Thyroid gland (tissue), 4 donors: ENCODE results near the gene LEMD3. TPM values are rescaled to one million over a fixed set of nuclear protein-coding genes. Genes with fewer than 3 reads are reported as not detected.

Experiments used
- DNase-seq, 2 donors: peaks; one replicate each; pipeline ENCODE4 v3.0.0-alpha.2; 2019
- H3K27ac ChIP-seq, 3 donors: fragments of 200-600 bp; sonication (generic); 1 replicate in 2 of 3; 2 replicates in 1 of 3; pipeline ENCODE4 v1.5.1; 2016 to 2019; ENCODE audit warnings: mild to moderate bottlenecking in 1 of 3, moderate library complexity in 1 of 3
- H3K27me3 ChIP-seq: fragments of 200-600 bp; sonication (generic); one replicate; pipeline ENCODE4 v1.5.1; 2019
- H3K36me3 ChIP-seq, 2 donors: fragments of 200-600 bp; sonication (generic); one replicate each; pipeline ENCODE4 v1.5.1; 2016 to 2019
- H3K4me1 ChIP-seq, 2 donors: fragments of 200-600 bp; sonication (generic); one replicate each; pipeline ENCODE4 v1.5.1; 2017 to 2019
- H3K4me3 ChIP-seq, 3 donors: fragments of 200-600 bp; sonication (generic); replicated peaks in 1 of 3; 1 replicate in 2 of 3; 2 replicates in 1 of 3; pipeline ENCODE4 v1.5.1; 2016; ENCODE audit warnings: mild to moderate bottlenecking in 1 of 3
- H3K9me3 ChIP-seq: fragments of 200-600 bp; sonication (generic); one replicate; pipeline ENCODE4 v1.5.1; 2017
- CTCF ChIP-seq, 6 experiments: fragments of 200-600 bp in 3 of 6; fragments of 450-650 bp in 3 of 6; sonication (generic) in 3 of 6; IDR thresholded peaks; one replicate each; pipeline ENCODE4 v1.5.1; 2016 to 2019; ENCODE audit warnings: antibody characterized with exemption in 6 of 6, mild to moderate bottlenecking in 2 of 6, inconsistent platforms in 1 of 6, moderate library complexity in 1 of 6
- POLR2A ChIP-seq, 2 donors: fragments of 450-650 bp; IDR thresholded peaks; one replicate each; pipeline ENCODE4 v1.6.1; 2017; ENCODE audit warnings: antibody characterized with exemption in 2 of 2, mild to moderate bottlenecking in 2 of 2, moderate library complexity in 1 of 2
- WGBS, 2 donors: methylation state at CpG; one replicate each; pipeline ENCODE4 v1.1.5; 2017; 5-methylcytosine and 5-hydroxymethylcytosine counted together
- intact Hi-C: fragments of 100-400 bp; cut with DNase I; formaldehyde crosslinking; loops from one replicate; pipeline ENCODE4 v1.15.1; 2023
- total RNA-seq, 4 donors: library from RNA; depleted of rRNA; stranded (reverse); fragments of >200 nt; gene quantifications; one replicate each; pipeline ENCODE4 v1.2.3, GENCODE V29; 2016

Gene LEMD3
- total RNA-seq, 4 donors from 2014 or later: 45.4 to 64.0 (median 49.3) TPM

GRCh38 chr12:65205886-65206285, 36.5 kb downstream of the LEMD3 start:
- H3K36me3 ChIP-seq: no peaks in the 10 kb centered on the region
- H3K4me1 ChIP-seq: peaks cover 0 to 16% of the 10 kb centered on the region in 2 donors
- TF ChIP-seq CTCF (IDR thresholded peaks at IDR 0.05): no peak
- intact Hi-C loops: no loop called here
- DNase-seq: no peak
- H3K27ac ChIP-seq: no peak overlapping the region
- H3K9me3 ChIP-seq: no peaks in the 10 kb centered on the region
- no peak overlapping the region for H3K4me3 ChIP-seq
- no peaks in the 10 kb centered on the region for H3K27me3 ChIP-seq

GRCh38 chr12:65208125-65208524, 38.7 kb downstream of the LEMD3 start:
- Histone ChIP-seq H3K36me3 (no peaks in the 10 kb centered on the region), H3K4me1 (peaks cover 0 to 10% of the 10 kb centered on the region in 2 donors), H3K27ac (no peak overlapping the region), H3K9me3 (no peaks in the 10 kb centered on the region), H3K27me3 (no peaks in the 10 kb centered on the region), H3K4me3 (no peak overlapping the region)
- intact Hi-C loops: no loop called here
- DNase-seq: no peak
- 77% methylated on average over 2 of the region's 2 CpGs for WGBS, 2 donors
- no peak for TF ChIP-seq CTCF (IDR thresholded peaks at IDR 0.05)
- no peak for TF ChIP-seq POLR2A (IDR thresholded peaks at IDR 0.05)

GRCh38 chr12:65208964-65209654, 39.7 kb downstream of the LEMD3 start:
- no peak overlapping the region for H3K4me3 ChIP-seq
- no peaks in the 10 kb centered on the region for H3K27me3 ChIP-seq
- TF ChIP-seq POLR2A (IDR thresholded peaks at IDR 0.05) (no peak), CTCF (IDR thresholded peaks at IDR 0.05) (no peak)
- no peaks in the 10 kb centered on the region for H3K36me3 ChIP-seq
- H3K27ac ChIP-seq: no peak overlapping the region
- H3K4me1 ChIP-seq: peaks cover 0 to 10% of the 10 kb centered on the region in 2 donors
- 86% methylated on average over 3 of the region's 3 CpGs for WGBS, 2 donors
- intact Hi-C loops: no loop called here
- no peak for DNase-seq
- H3K9me3 ChIP-seq: no peaks in the 10 kb centered on the region

- H3K36me3 ChIP-seq: no peaks in the 10 kb centered on the region
- H3K9me3 ChIP-seq: no peaks in the 10 kb centered on the region
- 61 to 74% methylated on average over 2 of the region's 2 CpGs for WGBS, 2 donors
- intact Hi-C loops: no loop called here
- DNase-seq: no peak
- no peaks in the 10 kb centered on the region for H3K27me3 ChIP-seq
- no peak overlapping the region for H3K27ac ChIP-seq
- H3K4me3 ChIP-seq: no peak overlapping the region
- no peak for TF ChIP-seq POLR2A (IDR thresholded peaks at IDR 0.05)
- no peak for TF ChIP-seq CTCF (IDR thresholded peaks at IDR 0.05)
- peaks cover 0 to 10% of the 10 kb centered on the region in 2 donors for H3K4me1 ChIP-seq
Observed at GRCh38 chr12:65209655-65210043, 40.3 kb downstream of the LEMD3 start.

GRCh38 chr12:65217086-65217485, 47.7 kb downstream of the LEMD3 start:
- TF ChIP-seq CTCF (IDR thresholded peaks at IDR 0.05) (no peak), POLR2A (IDR thresholded peaks at IDR 0.05) (no peak)

More at GRCh38 chr12:65217086-65217485, 47.7 kb downstream of the LEMD3 start:
- no peaks in the 10 kb centered on the region for H3K27me3 ChIP-seq
- no peaks in the 10 kb centered on the region for H3K9me3 ChIP-seq
- H3K36me3 ChIP-seq: peaks cover 8 to 14% of the 10 kb centered on the region in 2 donors
- no peak overlapping the region for H3K4me3 ChIP-seq
- intact Hi-C loops: no loop called here
- H3K27ac ChIP-seq: no peak overlapping the region
- peaks cover 0 to 3% of the 10 kb centered on the region in 2 donors for H3K4me1 ChIP-seq
- DNase-seq: no peak
